Calu3 (cell line): ENCODE measurements around the gene HIBADH. TPM values are rescaled to one million over a fixed set of nuclear protein-coding genes. Genes with fewer than 3 reads are reported as not detected.

Experiments used
- BruUV-seq: library from RNA; stranded (reverse); fragments of 400-500 nt; replicated peaks from 2 replicates; lab custom pipeline; 2021; lab: Mats Ljungman, UMichigan
- CTCF ChIA-PET: fragments of 300-600 bp; sonication (Branson Sonifier 250); formaldehyde crosslinking; loops from one replicate; lab custom pipeline; 2022; ENCODE audit warnings: antibody characterized with exemption; lab: Charles Lee
- DNase-seq: peaks from one replicate; pipeline ENCODE4 v3.0.0; 2022
- H3K27ac Mint-ChIP-seq: one replicate; pipeline ENCODE4 v1.8.0; 2022; ENCODE audit warnings: mixed read lengths; ENCODE audit not compliant: unreplicated experiment
- H3K27me3 Mint-ChIP-seq: one replicate; pipeline ENCODE4 v1.8.0; 2022; ENCODE audit warnings: mixed read lengths; ENCODE audit not compliant: unreplicated experiment
- H3K36me3 Mint-ChIP-seq: one replicate; pipeline ENCODE4 v1.8.0; 2022; ENCODE audit warnings: mild to moderate bottlenecking, moderate library complexity, mixed read lengths; ENCODE audit not compliant: insufficient read depth, unreplicated experiment
- H3K4me1 Mint-ChIP-seq: one replicate; pipeline ENCODE4 v1.8.0; 2022; ENCODE audit warnings: mild to moderate bottlenecking, low read depth, mixed read lengths; ENCODE audit not compliant: unreplicated experiment
- H3K4me3 Mint-ChIP-seq: one replicate; pipeline ENCODE4 v1.8.0; 2022; ENCODE audit warnings: mild to moderate bottlenecking, low read depth, moderate library complexity, mixed read lengths; ENCODE audit not compliant: unreplicated experiment
- H3K9me3 Mint-ChIP-seq: one replicate; pipeline ENCODE4 v1.8.0; 2022; ENCODE audit warnings: low read depth, mixed read lengths; ENCODE audit not compliant: unreplicated experiment
- CTCF ChIP-seq: fragments of 200-600 bp; IDR thresholded peaks from one replicate; pipeline ENCODE4 v1.8.0; 2022; ENCODE audit warnings: antibody characterized with exemption; ENCODE audit not compliant: unreplicated experiment
- intact Hi-C: fragments of 100-400 bp; cut with micrococcal nuclease; formaldehyde crosslinking; loops from one replicate; pipeline ENCODE4 v1.10.0; 2022; ENCODE audit not compliant: unreplicated experiment
- total RNA-seq: library from RNA; stranded (reverse); gene quantifications from 2 replicates; pipeline ENCODE4 v1.2.3, GENCODE V29; 2022

Gene HIBADH
- total RNA-seq, 1 experiment from 2014 or later: 74.6 TPM

- CTCF ChIA-PET: no interaction called here
- DNase-seq: no peak
Measured at GRCh38 chr7:27526611-27527347, 135.9 kb downstream of the HIBADH start.

DNA sequence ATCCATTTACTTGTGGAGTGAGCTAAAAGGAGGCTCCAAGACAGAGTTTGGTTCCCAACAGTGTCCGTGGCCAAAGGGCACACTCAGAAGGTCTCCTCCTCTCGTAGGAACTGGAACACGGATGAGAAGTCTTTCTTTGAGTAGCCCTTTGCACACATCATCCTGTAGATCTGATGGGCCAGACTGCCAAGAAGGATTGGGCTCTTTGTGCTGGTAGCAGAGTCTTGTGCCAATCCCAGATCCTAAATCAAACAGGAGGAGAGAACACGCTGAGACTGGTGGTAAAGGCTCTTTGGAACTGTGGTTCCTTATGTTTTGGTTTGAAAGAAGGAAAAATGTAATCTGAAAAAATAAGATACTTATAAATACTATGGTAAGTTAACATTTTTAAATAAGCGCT is 136.6 kb downstream of the HIBADH start:
- Mint-ChIP-seq H3K27me3 (no peaks in the 10 kb centered on the region), H3K27ac (no peak overlapping the region), H3K4me1 (peaks cover 10% of the 10 kb centered on the region), H3K36me3 (peaks cover 11% of the 10 kb centered on the region), H3K9me3 (peaks cover 3% of the 10 kb centered on the region), H3K4me3 (no peak overlapping the region)
- no peak for DNase-seq
- BruUV-seq: no TSS peak
- TF ChIP-seq CTCF: no peak
- CTCF ChIA-PET: no interaction called here
- intact Hi-C loops: no loop called here

More at GRCh38 chr7:27526611-27527347, 135.9 kb downstream of the HIBADH start:
- Mint-ChIP-seq H3K9me3 (peaks cover 3% of the 10 kb centered on the region), H3K27ac (no peak overlapping the region), H3K27me3 (no peaks in the 10 kb centered on the region), H3K4me1 (peaks cover 10% of the 10 kb centered on the region), H3K4me3 (no peak overlapping the region), H3K36me3 (peaks cover 13% of the 10 kb centered on the region)
- intact Hi-C loops: no loop called here
- BruUV-seq: no TSS peak
- TF ChIP-seq CTCF: no peak

DNA sequence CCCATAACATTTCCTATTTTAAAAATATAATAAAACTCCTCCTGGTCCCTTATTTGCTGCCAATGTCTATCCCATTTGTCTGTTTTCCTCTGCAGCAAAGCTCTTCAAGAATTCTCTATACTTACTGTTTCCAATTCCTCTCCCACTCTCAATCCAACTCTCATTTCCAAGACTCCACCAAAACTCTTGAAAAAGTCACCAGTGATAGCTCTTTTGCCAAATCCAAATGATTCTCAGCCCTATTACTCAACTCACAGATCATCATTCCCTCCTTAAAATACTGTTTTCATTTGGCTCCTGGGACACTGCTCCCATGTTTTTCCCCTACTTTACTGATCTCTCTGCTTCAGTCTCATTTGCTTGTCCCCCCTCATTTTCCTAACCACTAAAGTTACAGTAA is 139.4 kb downstream of the HIBADH start:
- Mint-ChIP-seq H3K36me3 (peaks cover 5% of the 10 kb centered on the region), H3K4me3 (no peak overlapping the region), H3K27me3 (no peaks in the 10 kb centered on the region), H3K4me1 (peaks cover 10% of the 10 kb centered on the region), H3K9me3 (peaks cover 3% of the 10 kb centered on the region), H3K27ac (no peak overlapping the region)
- BruUV-seq: no TSS peak
- no peak for TF ChIP-seq CTCF
- no peak for DNase-seq
- CTCF ChIA-PET: no interaction called here
- intact Hi-C loops: no loop called here

DNA sequence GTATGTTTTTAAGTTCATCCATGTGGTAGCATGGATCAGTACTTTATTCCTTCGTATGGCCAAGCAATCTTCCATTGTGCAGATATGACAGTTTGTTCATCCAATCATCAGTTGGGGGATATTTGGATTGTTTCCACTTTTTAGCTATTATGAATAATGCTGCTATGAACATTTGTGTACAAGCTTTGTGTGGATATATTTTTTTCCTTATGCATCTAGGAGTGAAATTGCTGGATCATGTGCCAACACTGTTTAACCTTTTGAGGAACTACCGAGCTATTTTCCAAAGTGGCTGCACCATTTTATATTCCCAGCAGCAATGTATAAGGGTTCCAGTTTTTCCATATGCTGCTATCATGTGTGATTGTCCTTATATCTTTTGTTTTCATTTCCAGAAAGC is 140.1 kb downstream of the HIBADH start:
- H3K9me3 Mint-ChIP-seq: peaks cover 3% of the 10 kb centered on the region
- H3K4me3 Mint-ChIP-seq: no peak overlapping the region
- BruUV-seq: no TSS peak
- peaks cover 10% of the 10 kb centered on the region for H3K4me1 Mint-ChIP-seq
- TF ChIP-seq CTCF: no peak
- intact Hi-C loops: no loop called here
- no peaks in the 10 kb centered on the region for H3K27me3 Mint-ChIP-seq
- H3K27ac Mint-ChIP-seq: no peak overlapping the region
- CTCF ChIA-PET: interaction anchor here (0.6 kb wide), 1 partner anchor 685 kb away, joined by 4 read pairs; no protein-coding TSS in a partner anchor
- peaks cover 5% of the 10 kb centered on the region for H3K36me3 Mint-ChIP-seq
- DNase-seq: no peak
